Large intestine (tissue), 3 donors: ENCODE data around the gene GPX8. TPM values are rescaled to one million over a fixed set of nuclear protein-coding genes. Genes with fewer than 3 reads are reported as not detected.

Experiments used
- DNase-seq, 2 donors: peaks; one replicate each; pipeline versions ENCODE4 v3.0.0 to v3.0.0-alpha.2; 2013
- H3K27ac ChIP-seq: one replicate; pipeline ENCODE4 v1.5.1; 2013; ENCODE audit warnings: low read length
- H3K27me3 ChIP-seq: 2 replicates; pipeline ENCODE4 v1.6.1; 2013; ENCODE audit warnings: low read length; ENCODE audit not compliant: control insufficient read depth, insufficient read depth
- H3K36me3 ChIP-seq: 2 replicates; pipeline ENCODE4 v1.6.1; 2013; ENCODE audit warnings: low read length; ENCODE audit not compliant: control insufficient read depth, insufficient read depth
- H3K4me1 ChIP-seq: one replicate; pipeline ENCODE4 v1.6.1; 2013; ENCODE audit warnings: low read length; ENCODE audit not compliant: control insufficient read depth, insufficient read depth
- H3K4me3 ChIP-seq: one replicate; pipeline ENCODE4 v1.5.1; 2013; ENCODE audit warnings: low read length
- H3K9me3 ChIP-seq: one replicate; pipeline ENCODE4 v1.6.1; 2013; ENCODE audit warnings: mild to moderate bottlenecking, low read depth, low read length, moderate library complexity; ENCODE audit not compliant: control insufficient read depth
- WGBS: methylation state at CpG from one replicate; pipeline ENCODE4 v1.1.5; 2013; ENCODE audit warnings: low lambda C conversion rate; ENCODE audit not compliant: insufficient coverage; 5-methylcytosine and 5-hydroxymethylcytosine counted together
- polyA plus RNA-seq: library from polyadenylated mRNA; unstranded; fragments of 120-200 nt; gene quantifications from one replicate; pipeline ENCODE4 v1.2.1, GENCODE V29; 2013

GPX8 gene
- polyA plus RNA-seq, 1 donor, result 19.7 TPM

- no CpG with 5 or more reads among the region's 2 CpGs for WGBS
- no peak overlapping the region for H3K27ac ChIP-seq
- no peak for DNase-seq
- no peaks in the 10 kb centered on the region for H3K36me3 ChIP-seq
- no peaks in the 10 kb centered on the region for H3K9me3 ChIP-seq
- H3K27me3 ChIP-seq, result peaks cover 35% of the 10 kb centered on the region
- H3K4me3 ChIP-seq, result no peak overlapping the region
- peaks cover 22% of the 10 kb centered on the region for H3K4me1 ChIP-seq
Observed at GRCh38 chr5:55171471-55171870, 11.5 kb downstream of the GPX8 start.

GRCh38 chr5:55172051-55172899 lies 12.3 kb downstream of the GPX8 start:
- peaks cover 25% of the 10 kb centered on the region for H3K4me1 ChIP-seq
- no peaks in the 10 kb centered on the region for H3K9me3 ChIP-seq
- WGBS, result no CpG with 5 or more reads among the region's 15 CpGs
- peak overlapping the region; percentile 39 for H3K4me3 ChIP-seq
- DNase-seq, result peak; percentile 68 to 70
- H3K27ac ChIP-seq, result no peak overlapping the region
- peaks cover 43% of the 10 kb centered on the region for H3K27me3 ChIP-seq
- H3K36me3 ChIP-seq, result no peaks in the 10 kb centered on the region

GRCh38 chr5:55172937-55173686 lies 13.1 kb downstream of the GPX8 start, which contains the start of gene CDC20B:
TSS of gene CDC20B (minus strand) at chr5:55173177. CDS start at chr5:55173000, 177 bp downstream.
- peak; percentile 55 to 80 for DNase-seq
- no peak within 1 kb of the TSS for H3K27ac ChIP-seq
- H3K36me3 ChIP-seq, result no peaks in the 10 kb centered on the region
- no CpG with 5 or more reads among the region's 69 CpGs for WGBS
- peak within 1 kb of the TSS; percentile 39 for H3K4me3 ChIP-seq
- H3K4me1 ChIP-seq, result peaks cover 25% of the 10 kb centered on the region
- H3K9me3 ChIP-seq, result peaks cover 2% of the 10 kb centered on the region
- peaks cover 52% of the 10 kb centered on the region for H3K27me3 ChIP-seq

- no CpG with 5 or more reads among the region's 8 CpGs for WGBS
- no peaks in the 10 kb centered on the region for H3K36me3 ChIP-seq
- peak overlapping the region; percentile 19 for H3K4me3 ChIP-seq
- no peak for DNase-seq
- no peak overlapping the region for H3K27ac ChIP-seq
- H3K4me1 ChIP-seq, result peaks cover 25% of the 10 kb centered on the region
- peaks cover 3% of the 10 kb centered on the region for H3K9me3 ChIP-seq
- peaks cover 57% of the 10 kb centered on the region for H3K27me3 ChIP-seq
Observed at GRCh38 chr5:55173687-55174230, 13.8 kb downstream of the GPX8 start.

GRCh38 chr5:55175781-55176175 lies 15.8 kb downstream of the GPX8 start:
- no peak overlapping the region for H3K27ac ChIP-seq
- H3K36me3 ChIP-seq, result no peaks in the 10 kb centered on the region
- peaks cover 3% of the 10 kb centered on the region for H3K9me3 ChIP-seq
- DNase-seq, result no peak
- H3K27me3 ChIP-seq, result peaks cover 66% of the 10 kb centered on the region
- WGBS, result 0% methylated on average over 6 of the region's 7 CpGs
- H3K4me1 ChIP-seq, result peaks cover 25% of the 10 kb centered on the region
- peak overlapping the region; percentile 11 for H3K4me3 ChIP-seq

GRCh38 chr5:55176176-55176818 lies 16.3 kb downstream of the GPX8 start:
- DNase-seq, result peak; percentile 51 to 82
- peaks cover 25% of the 10 kb centered on the region for H3K4me1 ChIP-seq
- 0% methylated on average over 1 of the region's 44 CpGs for WGBS
- H3K27me3 ChIP-seq, result peaks cover 66% of the 10 kb centered on the region
- peaks cover 3% of the 10 kb centered on the region for H3K9me3 ChIP-seq
- no peaks in the 10 kb centered on the region for H3K36me3 ChIP-seq
- peak overlapping the region; percentile 31 for H3K4me3 ChIP-seq
- no peak overlapping the region for H3K27ac ChIP-seq

- H3K4me3 ChIP-seq, result no peak overlapping the region
- WGBS, result 0% methylated on average over 1 of the region's 2 CpGs
- H3K27ac ChIP-seq, result no peak overlapping the region
- peaks cover 25% of the 10 kb centered on the region for H3K4me1 ChIP-seq
- H3K36me3 ChIP-seq, result no peaks in the 10 kb centered on the region
- peaks cover 3% of the 10 kb centered on the region for H3K9me3 ChIP-seq
- DNase-seq, result no peak
- H3K27me3 ChIP-seq, result peaks cover 68% of the 10 kb centered on the region
Observed at GRCh38 chr5:55177078-55177477, 17.1 kb downstream of the GPX8 start.

- no peaks in the 10 kb centered on the region for H3K36me3 ChIP-seq
- peaks cover 11% of the 10 kb centered on the region for H3K4me1 ChIP-seq
- H3K9me3 ChIP-seq, result peaks cover 3% of the 10 kb centered on the region
- WGBS, result 50% methylated on average over 1 of the region's 1 CpG
- no peak overlapping the region for H3K4me3 ChIP-seq
- H3K27ac ChIP-seq, result no peak overlapping the region
- H3K27me3 ChIP-seq, result peaks cover 61% of the 10 kb centered on the region
- DNase-seq, result no peak
Observed at GRCh38 chr5:55180016-55180415, 20.0 kb downstream of the GPX8 start.

GRCh38 chr5:55187370-55187769 lies 27.4 kb downstream of the GPX8 start:
- H3K36me3 ChIP-seq, result no peaks in the 10 kb centered on the region
- peaks cover 22% of the 10 kb centered on the region for H3K27me3 ChIP-seq
- H3K4me1 ChIP-seq, result no peaks in the 10 kb centered on the region
- WGBS, result 0% methylated on average over 1 of the region's 4 CpGs
- peak in 1 of 2 donors; percentile 27 for DNase-seq
- H3K9me3 ChIP-seq, result no peaks in the 10 kb centered on the region
- H3K27ac ChIP-seq, result no peak overlapping the region
- no peak overlapping the region for H3K4me3 ChIP-seq
